Measurements from ENCODE around the gene TGFB1I1.
A peak's percentile ranks its signal among the peaks of the same experiment; 100 is the strongest.
"Not testable (repeated sequence)": the region's sequence is repeated elsewhere in the genome, so short reads cannot be mapped to it uniquely, and the experiment has no call there.

TGFB1I1 gene

GRCh38 chr16:31489298-31489564 is 17.3 kb downstream of the TGFB1I1 start:
- no peak for DNase-seq

- no peak for DNase-seq
Measured at GRCh38 chr16:31489616-31490584, 17.9 kb downstream of the TGFB1I1 start.

GRCh38 chr16:31491778-31492418 is 19.9 kb downstream of the TGFB1I1 start:
- DNase-seq: no peak

- no peak for DNase-seq
Measured at GRCh38 chr16:31493506-31494125, 21.7 kb downstream of the TGFB1I1 start.

GRCh38 chr16:31496670-31497069 is 24.7 kb downstream of the TGFB1I1 start:
- no peak for DNase-seq

- no peak for DNase-seq
Measured at GRCh38 chr16:31498493-31498892, 26.5 kb downstream of the TGFB1I1 start.

GRCh38 chr16:31499928-31500327 is 28.0 kb downstream of the TGFB1I1 start:
- DNase-seq: no peak

- DNase-seq: no peak
Measured at GRCh38 chr16:31501226-31501965, 29.4 kb downstream of the TGFB1I1 start.

- DNase-seq: no peak
Measured at GRCh38 chr16:31501966-31502348, 30.0 kb downstream of the TGFB1I1 start.

- no peak for DNase-seq
Measured at GRCh38 chr16:31502981-31503380, 31.0 kb downstream of the TGFB1I1 start.

GRCh38 chr16:31503555-31503954 is 31.6 kb downstream of the TGFB1I1 start:
- not testable (repeated sequence) for DNase-seq

- no peak for DNase-seq
Measured at GRCh38 chr16:31504159-31504558, 32.2 kb downstream of the TGFB1I1 start.

- DNase-seq: no peak
Measured at GRCh38 chr16:31505483-31505882, 33.5 kb downstream of the TGFB1I1 start.

GRCh38 chr16:31507617-31507928 is 35.6 kb downstream of the TGFB1I1 start:
- no peak for DNase-seq

- DNase-seq: peak; percentile 70
Measured at GRCh38 chr16:31507929-31508705, 36.2 kb downstream of the TGFB1I1 start, which contains the start of gene RUSF1. Gene RUSF1, minus strand, starts transcription at chr16:31508391. Its CDS starts 18 bp downstream, at chr16:31508373.

- no peak for DNase-seq
Measured at GRCh38 chr16:31508706-31509195, 36.8 kb downstream of the TGFB1I1 start.

- DNase-seq: no peak
Measured at GRCh38 chr16:31513126-31513525, 41.2 kb downstream of the TGFB1I1 start.

GRCh38 chr16:31513884-31514283 is 41.9 kb downstream of the TGFB1I1 start:
- no peak for DNase-seq

GRCh38 chr16:31517800-31518402 is 45.9 kb downstream of the TGFB1I1 start:
- DNase-seq: no peak

GRCh38 chr16:31519759-31520431 is 47.9 kb downstream of the TGFB1I1 start:
- no peak for DNase-seq

GRCh38 chr16:31521368-31521767 is 49.4 kb downstream of the TGFB1I1 start:
- no peak for DNase-seq

All from NCI-H2029 (cell line).